NB4 (cell line): ENCODE results near the gene C13orf46.

Source experiments
- DNase-seq: peaks from one replicate; pipeline ENCODE4 v3.0.0; 2010; ENCODE audit warnings: low read depth
- H3K4me3 ChIP-seq: one replicate; pipeline ENCODE4 v1.5.1; 2011; ENCODE audit warnings: mild to moderate bottlenecking, low read depth, low read length, moderate library complexity
- CTCF ChIP-seq: IDR thresholded peaks from one replicate; pipeline ENCODE4 v1.5.1; 2012; ENCODE audit warnings: low read depth, low read length
- MAX ChIP-seq: IDR thresholded peaks from 2 replicates; pipeline ENCODE4 v1.6.1; 2011; ENCODE audit warnings: low read depth, low read length
- MYC ChIP-seq: IDR thresholded peaks from 2 replicates; pipeline ENCODE4 v1.6.1; 2011; ENCODE audit warnings: low read depth, low read length
- POLR2A ChIP-seq: IDR thresholded peaks from 2 replicates; pipeline ENCODE4 v1.6.1; 2011; ENCODE audit warnings: mild to moderate bottlenecking; ENCODE audit not compliant: insufficient read length; ENCODE audit errors: extremely low read depth

C13orf46 gene

GRCh38 chr13:114012141-114012540 is 38.3 kb upstream of the C13orf46 start:
- no peak overlapping the region for H3K4me3 ChIP-seq
- TF ChIP-seq POLR2A (no peak), MAX (no peak), MYC (no peak), CTCF (no peak)

GRCh38 chr13:114011226-114011625 is 37.4 kb upstream of the C13orf46 start:
- H3K4me3 ChIP-seq, result no peak overlapping the region
- no peak for TF ChIP-seq MAX
- no peak for TF ChIP-seq MYC
- no peak for TF ChIP-seq CTCF
- TF ChIP-seq POLR2A, result no peak
- no peak for DNase-seq

More at GRCh38 chr13:114012141-114012540, 38.3 kb upstream of the C13orf46 start:
- no peak for DNase-seq

- H3K4me3 ChIP-seq, result no peak overlapping the region
- DNase-seq, result no peak
- TF ChIP-seq CTCF (no peak), POLR2A (no peak), MYC (no peak), MAX (no peak)
Measured at GRCh38 chr13:114010401-114011101, 36.7 kb upstream of the C13orf46 start.

- no peak overlapping the region for H3K4me3 ChIP-seq
- no peak for DNase-seq
- TF ChIP-seq CTCF (no peak), POLR2A (no peak), MYC (no peak), MAX (no peak)
Measured at GRCh38 chr13:114009590-114010400, 35.9 kb upstream of the C13orf46 start.

GRCh38 chr13:114008964-114009589 is 35.2 kb upstream of the C13orf46 start:
- TF ChIP-seq MAX, result no peak
- TF ChIP-seq MYC, result no peak
- TF ChIP-seq POLR2A, result no peak
- TF ChIP-seq CTCF, result no peak
- DNase-seq, result no peak
- H3K4me3 ChIP-seq, result no peak overlapping the region
